ENCODE measurements around the gene CEP170B. TPM values are rescaled to one million over a fixed set of nuclear protein-coding genes. Genes with fewer than 3 reads are reported as not detected.
A peak's percentile ranks its signal among the peaks of the same experiment; 100 is the strongest.

Gene CEP170B
- total RNA-seq, 1 donor from 2014 or later: 26.5 TPM

GRCh38 chr14:104878582-104878981, 13.5 kb downstream of the CEP170B start:
- no peak for TF ChIP-seq CTCF (conservative IDR thresholded peaks at IDR 0.05)
- Mint-ChIP-seq H3K36me3 (no peaks in the 10 kb centered on the region), H3K9me3 (no peaks in the 10 kb centered on the region), H3K27me3 (no peaks in the 10 kb centered on the region), H3K4me1 (ENCODE audit: unreplicated experiment) (no peaks in the 10 kb centered on the region), H3K4me3 (no peak overlapping the region), H3K27ac (no peak overlapping the region)
- no peak for DNase-seq (ENCODE audit: extremely low spot score, unreplicated experiment)

- no peak for DNase-seq (ENCODE audit: extremely low spot score, unreplicated experiment)
Measured at GRCh38 chr14:104879201-104879982, 14.3 kb downstream of the CEP170B start.

GRCh38 chr14:104879983-104880565, 15.0 kb downstream of the CEP170B start:
- H3K4me3 Mint-ChIP-seq: no peak overlapping the region
- H3K27me3 Mint-ChIP-seq: no peaks in the 10 kb centered on the region
- H3K9me3 Mint-ChIP-seq: no peaks in the 10 kb centered on the region
- TF ChIP-seq CTCF (conservative IDR thresholded peaks at IDR 0.05): no peak
- no peak for DNase-seq (ENCODE audit: extremely low spot score, unreplicated experiment)
- no peaks in the 10 kb centered on the region for H3K36me3 Mint-ChIP-seq
- H3K4me1 Mint-ChIP-seq (ENCODE audit: unreplicated experiment): no peaks in the 10 kb centered on the region
- H3K27ac Mint-ChIP-seq: no peak overlapping the region

More at GRCh38 chr14:104879201-104879982, 14.3 kb downstream of the CEP170B start:
- H3K9me3 Mint-ChIP-seq: no peaks in the 10 kb centered on the region
- H3K4me1 Mint-ChIP-seq (ENCODE audit: unreplicated experiment): no peaks in the 10 kb centered on the region
- TF ChIP-seq CTCF (conservative IDR thresholded peaks at IDR 0.05): no peak
- H3K36me3 Mint-ChIP-seq: no peaks in the 10 kb centered on the region
- no peaks in the 10 kb centered on the region for H3K27me3 Mint-ChIP-seq
- H3K4me3 Mint-ChIP-seq: no peak overlapping the region
- H3K27ac Mint-ChIP-seq: peak overlapping the region; percentile 55

GRCh38 chr14:104880584-104881210, 15.6 kb downstream of the CEP170B start:
- TF ChIP-seq CTCF (conservative IDR thresholded peaks at IDR 0.05): no peak
- DNase-seq (ENCODE audit: extremely low spot score, unreplicated experiment): no peak
- Mint-ChIP-seq H3K27me3 (no peaks in the 10 kb centered on the region), H3K9me3 (no peaks in the 10 kb centered on the region), H3K4me3 (no peak overlapping the region), H3K4me1 (ENCODE audit: unreplicated experiment) (no peaks in the 10 kb centered on the region), H3K36me3 (no peaks in the 10 kb centered on the region), H3K27ac (peak overlapping the region; percentile 11)

DNA sequence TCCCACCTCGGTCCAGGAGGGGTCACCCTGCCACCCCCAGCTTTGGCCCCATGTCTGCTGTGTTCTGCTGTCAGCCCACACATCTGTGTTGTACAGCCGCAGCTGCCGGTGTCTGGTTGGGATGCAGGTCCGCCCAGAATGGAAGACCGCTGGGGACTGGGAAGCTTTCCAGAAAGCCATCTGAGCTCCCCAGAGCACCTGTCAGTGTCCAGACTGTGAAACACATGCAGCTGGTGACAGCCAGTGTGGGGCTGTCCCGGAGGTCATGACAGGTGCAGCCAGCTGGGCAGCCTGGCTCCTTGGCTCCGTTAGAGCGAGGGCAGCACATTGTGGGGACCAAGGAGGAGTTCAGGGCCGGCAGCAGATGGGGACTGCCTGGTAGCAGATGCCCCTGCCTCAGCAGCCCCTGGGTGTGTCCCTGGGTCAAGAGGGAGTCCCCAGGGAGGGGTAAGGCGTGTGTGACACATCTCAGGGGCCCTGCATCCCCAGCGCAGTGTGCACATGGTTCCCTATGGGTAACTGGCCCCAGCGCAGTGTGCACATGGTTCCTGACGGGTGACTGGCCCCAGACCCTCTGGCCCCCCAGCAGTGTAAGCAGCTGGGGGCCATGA, 16.4 kb downstream of the CEP170B start:
- no peak for DNase-seq (ENCODE audit: extremely low spot score, unreplicated experiment)
- Mint-ChIP-seq H3K4me3 (no peak overlapping the region), H3K9me3 (no peaks in the 10 kb centered on the region), H3K27ac (peak overlapping the region; percentile 50), H3K27me3 (no peaks in the 10 kb centered on the region), H3K36me3 (no peaks in the 10 kb centered on the region), H3K4me1 (ENCODE audit: unreplicated experiment) (no peaks in the 10 kb centered on the region)
- no peak for TF ChIP-seq CTCF (conservative IDR thresholded peaks at IDR 0.05)
